GM19043 (cell line): ENCODE measurements around the gene PIK3CA.
A peak's percentile ranks its signal among the peaks of the same experiment; 100 is the strongest.
"Not testable (repeated sequence)": the region's sequence is repeated elsewhere in the genome, so short reads cannot be mapped to it uniquely, and the experiment has no call there.

Source experiments
- ATAC-seq: cut with Tn5 transposase; IDR thresholded peaks from one replicate; pipeline ENCODE4 v1.9.1; 2021; ENCODE audit warnings: low read depth; ENCODE audit not compliant: unreplicated experiment

Gene PIK3CA

GRCh38 chr3:179259959-179260756, 112.0 kb downstream of the PIK3CA start:
- ATAC-seq: not testable (repeated sequence)

- ATAC-seq: peak; percentile 81
Measured at GRCh38 chr3:179260949-179261765, 113.0 kb downstream of the PIK3CA start.

DNA sequence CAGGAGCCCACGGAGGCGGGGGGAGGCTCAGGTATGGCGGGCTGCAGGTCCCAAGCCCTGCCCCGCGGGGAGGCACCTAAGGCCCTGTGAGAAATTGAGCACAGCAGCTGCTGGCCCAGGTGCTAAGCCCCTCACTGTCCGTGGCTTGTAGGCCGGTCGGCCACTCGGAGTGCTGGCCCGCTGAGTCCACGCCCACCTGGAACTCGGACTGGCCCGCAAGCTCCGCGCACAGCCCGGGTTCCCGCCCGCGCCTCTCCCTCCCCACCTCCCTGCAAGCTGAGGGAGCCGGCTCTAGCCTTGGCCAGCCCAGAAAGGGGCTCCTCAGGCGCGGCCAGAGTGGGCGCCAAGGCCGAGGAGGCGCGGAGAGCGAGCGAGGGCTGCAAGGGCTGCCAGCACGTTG, 115.0 kb downstream of the PIK3CA start:
- no peak for ATAC-seq

- ATAC-seq: no peak
Measured at GRCh38 chr3:179264449-179264848, 116.3 kb downstream of the PIK3CA start.

DNA sequence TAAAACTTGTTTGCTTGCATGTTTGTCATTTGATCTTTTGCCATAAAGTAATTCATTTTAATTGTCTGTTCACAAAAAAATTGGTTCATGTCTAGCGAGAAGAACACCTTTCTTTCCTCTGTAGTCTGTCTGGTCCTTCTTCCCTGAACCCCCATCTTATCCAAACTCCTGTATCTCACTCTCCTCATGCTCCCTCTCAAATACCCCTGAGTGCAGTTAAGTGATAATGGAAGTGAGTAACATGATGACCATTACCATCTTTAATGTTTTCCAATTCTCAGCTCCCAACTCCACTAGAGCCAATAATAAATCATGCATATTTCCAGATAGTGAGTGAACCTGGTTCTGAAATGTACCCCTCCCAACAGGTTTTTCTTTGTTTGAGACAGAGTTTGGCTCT, 116.9 kb downstream of the PIK3CA start:
- no peak for ATAC-seq

GRCh38 chr3:179265875-179266274, 117.7 kb downstream of the PIK3CA start:
- ATAC-seq: peak; percentile 60

DNA sequence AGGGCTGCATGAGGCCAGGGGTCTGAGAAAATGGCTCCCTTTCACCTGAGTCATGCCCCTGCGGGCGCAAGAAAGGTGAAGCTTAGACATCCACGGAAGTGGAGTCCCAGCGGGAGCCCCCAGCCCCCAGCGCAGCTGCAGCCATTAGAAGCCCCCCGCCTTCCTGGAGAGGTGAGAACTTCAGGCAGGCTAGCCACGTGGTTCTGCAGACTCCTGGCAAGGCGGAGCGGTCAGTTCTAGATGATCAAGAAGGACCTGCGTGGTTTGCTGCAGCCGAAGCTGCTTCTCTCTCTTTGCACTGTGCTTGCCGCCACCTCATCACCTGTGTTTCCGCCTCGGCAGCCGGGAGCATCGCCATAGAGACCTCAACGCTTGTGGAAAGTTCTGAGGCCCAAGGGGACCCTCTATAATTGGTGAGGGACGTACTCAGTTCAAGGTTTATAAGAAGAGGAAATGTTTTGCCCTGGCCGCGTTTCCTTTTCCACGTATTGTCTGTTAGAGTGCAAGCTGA, 118.6 kb downstream of the PIK3CA start:
- ATAC-seq: no peak

DNA sequence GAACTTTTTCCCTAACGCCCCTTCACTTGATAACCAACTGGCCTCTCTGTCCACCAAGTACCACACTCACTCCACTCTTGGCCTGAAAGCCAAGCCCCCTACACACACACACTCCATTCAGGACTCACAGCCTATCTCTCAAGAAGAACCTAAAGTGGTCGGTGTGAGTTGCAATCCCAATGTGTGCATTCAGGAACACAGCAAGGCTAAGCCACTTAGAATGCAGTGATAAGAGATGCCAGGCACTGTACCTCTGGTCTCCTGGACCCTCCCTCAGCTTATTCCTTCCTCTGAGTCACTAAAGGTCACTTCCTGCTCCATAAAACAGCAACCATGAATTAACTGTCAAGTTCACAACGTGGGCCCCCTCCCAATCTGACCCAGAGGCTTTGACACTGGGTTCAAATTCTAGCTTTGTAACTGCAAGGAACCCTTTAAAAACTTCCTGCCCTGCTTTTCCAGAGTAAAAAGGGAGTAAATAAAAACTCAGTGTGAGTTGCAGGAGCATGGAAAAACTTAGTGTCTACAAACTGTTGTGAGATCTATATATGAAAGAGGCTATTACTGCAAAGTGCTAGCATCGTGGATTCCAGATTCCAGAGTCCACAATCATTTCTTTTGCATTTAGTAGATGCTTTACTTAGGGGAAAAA, 120.4 kb downstream of the PIK3CA start:
- ATAC-seq: no peak

GRCh38 chr3:179269152-179269707, 121.1 kb downstream of the PIK3CA start:
- no peak for ATAC-seq

DNA sequence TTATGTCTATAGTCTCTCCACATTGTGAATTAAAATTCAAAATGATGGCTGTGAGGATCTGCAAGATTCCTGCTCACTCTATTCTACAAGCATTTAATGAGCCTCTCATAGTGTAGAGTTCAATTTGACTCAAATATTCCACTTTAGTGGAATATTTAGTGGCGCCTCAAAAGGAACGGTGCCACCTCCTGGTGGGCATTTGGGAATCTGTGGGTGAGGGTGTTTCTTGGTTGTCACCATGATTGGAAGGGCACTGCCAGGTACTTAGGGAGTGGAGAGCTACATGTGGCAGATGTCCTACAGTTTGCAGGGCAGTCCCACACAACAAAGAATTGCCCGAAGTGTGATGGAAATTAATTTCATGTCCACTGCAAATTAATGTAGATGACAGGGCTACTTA, 124.2 kb downstream of the PIK3CA start:
- ATAC-seq: no peak

DNA sequence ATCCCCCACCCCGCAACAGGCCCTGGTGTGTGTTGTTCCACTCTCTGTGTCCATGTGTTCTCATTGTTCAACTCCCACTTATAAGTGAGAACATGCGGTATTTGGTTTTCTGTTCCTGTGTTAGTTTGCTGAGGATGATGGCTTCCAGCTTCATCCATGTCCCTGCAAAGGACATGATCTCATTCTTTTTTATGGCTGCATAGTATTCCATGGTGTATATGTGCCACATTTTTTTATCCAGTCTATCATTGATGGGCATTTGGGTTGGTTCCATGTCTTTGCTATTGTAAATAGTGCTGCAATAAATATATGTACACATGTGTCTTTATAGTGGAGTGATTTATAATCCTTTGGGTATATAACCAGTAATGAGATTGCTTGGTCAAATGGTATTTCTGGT, 126.3 kb downstream of the PIK3CA start:
- ATAC-seq: not testable (repeated sequence)

DNA sequence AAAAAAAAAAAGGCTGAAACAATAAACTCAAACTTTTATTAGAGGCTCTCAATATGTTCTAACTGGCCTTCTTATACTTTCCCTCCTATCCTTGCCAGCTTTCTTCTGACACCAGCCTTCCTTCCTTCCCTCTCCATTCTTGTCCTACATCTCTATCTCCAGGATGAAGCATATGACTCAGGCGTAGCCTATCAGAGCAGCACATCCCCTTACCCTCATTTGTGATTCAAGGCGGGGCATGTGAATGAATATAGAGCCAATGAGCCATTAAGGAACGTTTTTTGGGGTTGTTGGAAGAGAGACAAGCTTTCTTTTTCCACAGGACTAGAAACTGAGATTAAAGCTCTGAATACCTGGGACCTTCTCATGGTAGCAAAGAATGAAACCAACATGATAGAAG, 127.8 kb downstream of the PIK3CA start:
- no peak for ATAC-seq

DNA sequence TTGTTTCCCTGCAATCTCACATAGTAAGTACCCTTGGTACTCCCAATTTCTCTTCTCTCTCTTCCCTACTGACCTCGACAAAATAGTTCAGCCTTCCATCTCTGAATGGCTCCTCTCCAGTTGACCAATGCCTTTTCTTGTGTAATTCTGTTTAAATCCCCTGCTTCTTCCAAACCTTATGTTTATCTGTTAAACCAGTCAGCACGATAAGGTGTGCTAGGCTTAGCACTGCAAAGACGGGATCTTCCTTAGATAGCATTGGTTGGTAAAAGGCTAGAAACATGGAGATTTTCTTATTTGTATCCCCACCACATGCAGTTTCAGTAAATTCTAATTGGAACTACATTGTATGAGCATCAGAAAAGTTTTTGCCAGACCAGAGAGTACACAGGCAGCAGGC, 128.6 kb downstream of the PIK3CA start:
- no peak for ATAC-seq

DNA sequence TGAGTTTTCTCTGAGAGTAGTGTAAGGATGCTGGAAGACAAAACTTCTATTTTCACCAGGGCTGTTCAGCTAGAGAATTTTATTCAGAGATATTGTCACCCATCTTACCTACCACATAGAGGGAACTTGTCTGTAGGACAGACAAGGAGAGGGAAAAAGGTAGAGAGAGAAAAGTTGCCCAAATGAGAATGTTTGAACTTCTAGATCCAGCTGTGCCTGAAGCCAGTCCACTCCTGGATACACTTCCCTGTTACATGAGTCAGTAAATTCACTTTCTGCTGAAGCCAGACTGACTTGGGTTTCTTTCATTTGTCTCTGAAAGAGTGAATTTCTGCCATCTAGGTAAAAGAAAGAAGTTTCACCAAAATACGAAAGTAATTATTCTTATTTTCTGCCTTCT, 130.0 kb downstream of the PIK3CA start:
- no peak for ATAC-seq

DNA sequence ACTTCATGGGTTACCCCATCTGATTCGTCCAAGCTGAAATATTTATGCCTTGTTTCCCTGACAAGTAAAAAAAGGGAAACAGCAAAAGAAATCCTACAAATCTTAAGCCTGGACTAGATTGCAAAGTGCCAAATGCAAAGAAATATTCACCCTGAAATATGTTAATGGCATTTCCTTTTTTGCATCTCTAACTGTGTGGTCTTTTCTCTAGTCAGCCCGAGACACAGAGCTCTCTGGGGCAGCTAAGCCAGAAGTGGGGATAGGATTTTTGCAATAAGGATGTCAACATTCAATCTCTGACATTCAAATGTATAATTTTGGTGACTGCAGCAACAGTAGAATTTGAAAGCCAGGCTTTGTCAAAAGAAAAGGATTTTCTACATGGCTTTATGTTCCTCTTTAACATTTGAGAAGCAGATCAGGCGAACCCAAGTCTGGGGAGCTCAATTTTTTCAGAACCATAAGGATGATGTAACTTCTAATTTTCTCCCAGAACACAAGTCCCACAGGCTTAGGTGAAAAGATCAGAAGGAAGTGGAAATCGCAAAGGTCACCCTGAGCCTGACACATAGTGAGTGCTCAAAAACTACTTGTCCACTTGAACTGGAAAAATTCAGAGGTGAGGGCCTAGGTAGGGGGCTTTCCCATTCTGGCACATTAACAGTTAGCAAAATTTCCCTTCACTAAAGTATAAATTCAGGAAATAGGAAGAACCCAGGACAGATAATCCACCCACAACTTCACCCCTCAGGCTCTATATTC, 131.0 kb downstream of the PIK3CA start:
- no peak for ATAC-seq

- ATAC-seq: no peak
Measured at GRCh38 chr3:179279837-179280236, 131.7 kb downstream of the PIK3CA start.

DNA sequence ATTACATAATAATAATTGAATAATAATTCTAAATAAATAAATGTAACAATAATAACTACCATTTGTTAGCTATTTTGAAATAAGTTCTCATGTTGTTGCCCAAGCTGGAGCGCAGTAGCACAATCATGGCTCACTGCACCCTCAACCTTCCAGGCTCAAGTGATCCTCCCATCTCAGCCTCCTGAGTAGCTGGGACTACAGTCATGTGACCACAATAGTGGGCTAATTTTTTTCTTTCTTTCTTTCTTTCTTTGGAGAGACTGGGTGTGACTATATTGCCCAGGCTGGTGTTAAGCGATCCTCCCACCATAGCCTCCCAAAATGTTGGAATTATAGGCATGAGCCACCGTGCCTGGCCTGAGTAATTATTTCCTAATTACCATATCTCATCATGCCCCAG, 133.7 kb downstream of the PIK3CA start:
- ATAC-seq: no peak

DNA sequence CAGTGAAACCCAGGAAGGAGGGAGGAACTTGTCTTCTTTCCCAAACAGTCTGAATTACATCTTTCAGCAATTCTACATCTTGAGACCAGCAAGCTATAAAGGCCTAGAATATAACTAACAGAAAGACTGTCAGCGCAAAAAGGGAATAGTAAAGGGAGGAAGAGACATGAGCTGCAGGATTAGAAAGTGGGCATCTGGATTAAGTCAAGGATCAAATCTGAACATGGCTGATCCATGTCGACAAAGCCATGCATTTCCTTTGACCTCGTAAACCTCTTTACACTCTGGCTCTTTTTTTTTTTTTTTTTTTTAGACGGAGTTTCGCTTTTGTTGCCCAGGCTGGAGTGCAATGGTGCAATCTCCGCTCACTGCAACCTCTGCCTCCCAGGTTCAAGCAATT, 138.2 kb downstream of the PIK3CA start:
- ATAC-seq: no peak

GRCh38 chr3:179288845-179289244, 140.7 kb downstream of the PIK3CA start:
- no peak for ATAC-seq

- no peak for ATAC-seq
Measured at GRCh38 chr3:179289295-179289694, 141.1 kb downstream of the PIK3CA start.
